ENCODE data around the gene ZDHHC14.

The ZDHHC14 gene

GRCh38 chr6:157669747-157670216 is 288.8 kb downstream of the ZDHHC14 start:
- TF ChIP-seq CREB1 (IDR thresholded peaks at IDR 0.05; ENCODE audit: low read depth), result no peak
- no peak for TF ChIP-seq YY1 (IDR thresholded peaks at IDR 0.05; ENCODE audit: low read depth)
- no peak for TF ChIP-seq EP300 (IDR thresholded peaks at IDR 0.05; ENCODE audit: borderline replicate concordance)
- TF ChIP-seq FOXM1 (IDR thresholded peaks at IDR 0.05; ENCODE audit: borderline replicate concordance, low read depth), result no peak
- TF ChIP-seq RAD21 (IDR thresholded peaks at IDR 0.05; ENCODE audit: low read depth), result peak; percentile 18; the same call in 1 of the 2 replicates
- TF ChIP-seq TCF12 (IDR thresholded peaks at IDR 0.05; ENCODE audit: low read depth), result no peak
- TF ChIP-seq NFIC (IDR thresholded peaks at IDR 0.05), result no peak
- TF ChIP-seq ZBTB7A (IDR thresholded peaks at IDR 0.05; ENCODE audit: low read depth), result no peak

GRCh38 chr6:157670466-157671186 is 289.6 kb downstream of the ZDHHC14 start:
- TF ChIP-seq TCF12 (IDR thresholded peaks at IDR 0.05; ENCODE audit: low read depth) (no peak), YY1 (IDR thresholded peaks at IDR 0.05; ENCODE audit: low read depth) (no peak), EP300 (IDR thresholded peaks at IDR 0.05; ENCODE audit: borderline replicate concordance) (no peak), CEBPB (IDR thresholded peaks at IDR 0.05) (no peak), USF1 (IDR thresholded peaks at IDR 0.05) (no peak), NFIC (IDR thresholded peaks at IDR 0.05) (no peak), TEAD4 (IDR thresholded peaks at IDR 0.05) (no peak), TAF1 (IDR thresholded peaks at IDR 0.05; ENCODE audit: low read depth) (no peak), ZBTB7A (IDR thresholded peaks at IDR 0.05; ENCODE audit: low read depth) (no peak), FOXM1 (IDR thresholded peaks at IDR 0.05; ENCODE audit: borderline replicate concordance, low read depth) (no peak), CREB1 (IDR thresholded peaks at IDR 0.05; ENCODE audit: low read depth) (no peak), REST (IDR thresholded peaks at IDR 0.05; ENCODE audit: low read depth) (no peak)

GRCh38 chr6:157672726-157673412 is 291.9 kb downstream of the ZDHHC14 start:
- no peak for TF ChIP-seq CREB1 (IDR thresholded peaks at IDR 0.05; ENCODE audit: low read depth)
- no peak for TF ChIP-seq MAX (IDR thresholded peaks at IDR 0.05)
- no peak for TF ChIP-seq TAF1 (IDR thresholded peaks at IDR 0.05; ENCODE audit: low read depth)
- no peak for TF ChIP-seq EP300 (IDR thresholded peaks at IDR 0.05; ENCODE audit: borderline replicate concordance)
- TF ChIP-seq YY1 (IDR thresholded peaks at IDR 0.05; ENCODE audit: low read depth), result no peak
- TF ChIP-seq TCF12 (IDR thresholded peaks at IDR 0.05; ENCODE audit: low read depth), result no peak
- no peak for TF ChIP-seq NFIC (IDR thresholded peaks at IDR 0.05)
- no peak for TF ChIP-seq REST (IDR thresholded peaks at IDR 0.05; ENCODE audit: low read depth)
- no peak for TF ChIP-seq FOXM1 (IDR thresholded peaks at IDR 0.05; ENCODE audit: borderline replicate concordance, low read depth)

- TF ChIP-seq TEAD4 (IDR thresholded peaks at IDR 0.05) (no peak), CREB1 (IDR thresholded peaks at IDR 0.05; ENCODE audit: low read depth) (no peak), USF1 (IDR thresholded peaks at IDR 0.05) (no peak), TCF12 (IDR thresholded peaks at IDR 0.05; ENCODE audit: low read depth) (no peak), FOXM1 (IDR thresholded peaks at IDR 0.05; ENCODE audit: borderline replicate concordance, low read depth) (no peak), EP300 (IDR thresholded peaks at IDR 0.05; ENCODE audit: borderline replicate concordance) (no peak), ZBTB7A (IDR thresholded peaks at IDR 0.05; ENCODE audit: low read depth) (no peak), EGR1 (IDR thresholded peaks at IDR 0.05) (no peak), YY1 (IDR thresholded peaks at IDR 0.05; ENCODE audit: low read depth) (no peak), TAF1 (IDR thresholded peaks at IDR 0.05; ENCODE audit: low read depth) (no peak)
Observed at GRCh38 chr6:157673596-157673995, 292.6 kb downstream of the ZDHHC14 start.

GRCh38 chr6:157674061-157674460 is 293.1 kb downstream of the ZDHHC14 start:
- TF ChIP-seq YY1 (IDR thresholded peaks at IDR 0.05; ENCODE audit: low read depth), result no peak
- no peak for TF ChIP-seq TAF1 (IDR thresholded peaks at IDR 0.05; ENCODE audit: low read depth)
- TF ChIP-seq TCF12 (IDR thresholded peaks at IDR 0.05; ENCODE audit: low read depth), result no peak
- TF ChIP-seq REST (IDR thresholded peaks at IDR 0.05; ENCODE audit: low read depth), result no peak
- no peak for TF ChIP-seq USF1 (IDR thresholded peaks at IDR 0.05)
- TF ChIP-seq ZBTB7A (IDR thresholded peaks at IDR 0.05; ENCODE audit: low read depth), result no peak
